Erythroblast (primary cell): ENCODE results near the gene C22orf39.

Experiments used
- GATA1 ChIP-seq: IDR thresholded peaks from 2 replicates; pipeline ENCODE4 v1.6.1; 2011; ENCODE audit warnings: low read depth, mild to moderate bottlenecking, control low read depth, low read length, moderate library complexity
- POLR2A ChIP-seq: IDR thresholded peaks from 2 replicates; pipeline ENCODE4 v1.6.1; 2011; ENCODE audit warnings: mild to moderate bottlenecking, low read length

GRCh38 chr22:19442166-19442565, 5.3 kb downstream of the C22orf39 start:
- no peak for TF ChIP-seq POLR2A
- TF ChIP-seq GATA1 = no peak
